ENCODE data around the gene DDX27. TPM values are rescaled to one million over a fixed set of nuclear protein-coding genes. Genes with fewer than 3 reads are reported as not detected.
"Not testable (repeated sequence)": the region's sequence is repeated elsewhere in the genome, so short reads cannot be mapped to it uniquely, and the experiment has no call there.

Gene DDX27
- total RNA-seq, 1 donor from 2014 or later: 27.8 TPM

DNA sequence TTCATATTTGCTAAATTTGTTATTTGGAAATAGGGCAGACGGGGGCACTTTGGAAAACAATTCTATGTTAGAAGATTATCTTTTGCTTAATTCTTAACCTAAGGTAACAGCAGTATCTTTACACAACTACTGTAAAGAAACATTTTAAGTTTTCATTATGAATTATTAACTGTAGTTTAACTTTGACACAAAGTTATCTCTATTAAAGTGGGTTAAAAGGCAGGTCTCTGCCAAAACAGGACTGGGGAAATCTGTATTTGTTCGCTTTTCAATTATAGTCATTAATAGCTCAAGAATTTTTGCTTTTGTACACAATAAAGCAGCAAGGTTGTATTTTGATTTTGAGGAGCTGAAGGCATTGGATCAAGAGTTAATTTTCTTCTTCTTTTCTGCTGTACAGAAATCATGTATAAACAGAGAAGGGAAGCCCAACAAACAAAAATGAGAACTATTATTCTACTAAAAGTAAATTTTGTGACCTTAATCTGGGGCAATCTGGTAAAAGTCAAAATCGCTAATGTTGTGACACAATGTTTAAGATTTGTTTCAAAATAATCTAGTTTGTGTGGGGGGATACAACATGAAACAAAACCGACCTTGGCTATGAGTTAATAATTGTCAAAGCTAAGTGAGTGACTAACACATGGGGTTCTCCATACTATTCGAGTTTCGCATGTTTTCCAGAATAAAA is 34.0 kb upstream of the DDX27 start:
- intact Hi-C loops (cut with DNase I): no loop called here
- no peak for ATAC-seq

DNA sequence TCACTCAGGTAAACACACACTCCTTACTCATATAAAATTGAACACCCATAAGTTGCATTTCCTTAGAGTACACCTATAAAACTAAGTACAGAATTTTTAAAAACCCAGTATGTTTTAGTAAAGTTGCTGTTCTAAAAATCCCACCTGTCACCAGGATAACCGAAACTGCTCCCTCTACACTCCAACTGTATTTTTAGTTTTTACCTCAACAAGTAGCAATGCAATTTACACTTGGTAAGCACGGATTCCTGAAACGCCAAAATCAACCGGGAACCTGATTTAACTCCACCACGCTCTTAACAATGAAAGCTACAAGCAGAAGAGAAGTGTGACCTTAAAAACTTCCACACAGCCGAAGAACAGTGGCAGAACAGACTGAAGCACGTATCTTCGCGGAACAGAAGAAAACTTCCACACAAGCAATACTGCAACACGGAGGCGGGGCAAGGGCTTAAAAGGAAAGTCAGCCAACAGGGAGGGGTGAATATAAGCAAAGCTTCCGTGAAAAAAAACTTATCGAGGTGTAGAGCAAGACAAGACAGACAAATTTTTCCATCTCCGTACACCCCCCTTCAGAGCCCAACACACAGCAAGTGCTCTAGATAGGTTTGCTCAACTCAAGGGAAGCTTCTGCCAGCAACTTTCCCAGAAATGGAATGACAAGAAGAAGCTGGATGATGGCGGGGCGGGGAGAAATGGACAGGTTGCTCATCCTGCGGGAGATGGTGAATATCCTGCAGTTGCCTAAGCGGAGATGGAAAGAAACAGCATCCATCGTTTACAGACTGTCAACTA is 32.5 kb upstream of the DDX27 start:
- intact Hi-C loops (cut with DNase I): no loop called here

More for the DNA sequence above, 34.0 kb upstream of the DDX27 start:
- TF ChIP-seq, protein P1, sequence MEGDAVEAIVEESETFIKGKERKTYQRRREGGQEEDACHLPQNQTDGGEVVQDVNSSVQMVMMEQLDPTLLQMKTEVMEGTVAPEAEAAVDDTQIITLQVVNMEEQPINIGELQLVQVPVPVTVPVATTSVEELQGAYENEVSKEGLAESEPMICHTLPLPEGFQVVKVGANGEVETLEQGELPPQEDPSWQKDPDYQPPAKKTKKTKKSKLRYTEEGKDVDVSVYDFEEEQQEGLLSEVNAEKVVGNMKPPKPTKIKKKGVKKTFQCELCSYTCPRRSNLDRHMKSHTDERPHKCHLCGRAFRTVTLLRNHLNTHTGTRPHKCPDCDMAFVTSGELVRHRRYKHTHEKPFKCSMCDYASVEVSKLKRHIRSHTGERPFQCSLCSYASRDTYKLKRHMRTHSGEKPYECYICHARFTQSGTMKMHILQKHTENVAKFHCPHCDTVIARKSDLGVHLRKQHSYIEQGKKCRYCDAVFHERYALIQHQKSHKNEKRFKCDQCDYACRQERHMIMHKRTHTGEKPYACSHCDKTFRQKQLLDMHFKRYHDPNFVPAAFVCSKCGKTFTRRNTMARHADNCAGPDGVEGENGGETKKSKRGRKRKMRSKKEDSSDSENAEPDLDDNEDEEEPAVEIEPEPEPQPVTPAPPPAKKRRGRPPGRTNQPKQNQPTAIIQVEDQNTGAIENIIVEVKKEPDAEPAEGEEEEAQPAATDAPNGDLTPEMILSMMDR (IDR thresholded peaks at IDR 0.05): no peak
- peaks cover 6% of the 10 kb centered on the region for H3K36me3 ChIP-seq
- H3K27ac ChIP-seq: no peak overlapping the region
- no peak for DNase-seq
- no peaks in the 10 kb centered on the region for H3K27me3 ChIP-seq (ENCODE audit: low read depth)
- H3K4me1 ChIP-seq: peaks cover 53% of the 10 kb centered on the region
- no peak overlapping the region for H3K4me3 ChIP-seq
- no peaks in the 10 kb centered on the region for H3K9me3 ChIP-seq

DNA sequence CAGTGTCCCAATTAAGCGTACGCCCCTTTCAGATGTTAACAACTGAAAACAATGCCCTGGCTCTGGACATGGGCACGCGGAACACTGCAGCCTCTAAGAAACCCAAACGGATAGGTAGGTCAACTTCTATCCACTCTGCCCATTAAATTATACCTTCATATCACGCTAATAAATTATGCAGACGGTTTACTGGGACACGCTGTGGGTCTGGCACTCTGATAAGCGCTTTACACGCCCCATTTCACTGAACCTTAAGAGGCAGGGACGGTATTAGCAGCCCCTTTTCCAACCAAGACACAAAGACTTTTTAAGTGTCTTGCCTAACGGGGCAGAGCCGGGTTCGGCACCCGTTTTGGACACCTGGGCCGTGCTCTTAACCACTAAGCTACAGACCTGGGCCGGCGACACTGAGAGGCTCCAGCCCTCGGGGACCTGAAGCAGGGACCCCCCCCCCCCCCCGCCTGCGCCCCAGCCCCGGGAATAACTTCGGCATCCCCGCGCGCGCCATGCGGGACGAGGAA is 31.8 kb upstream of the DDX27 start:
- TF ChIP-seq, protein P1 (IDR thresholded peaks at IDR 0.05): no peak
- H3K27me3 ChIP-seq (ENCODE audit: low read depth): no peaks in the 10 kb centered on the region
- peak overlapping the region; percentile 78 for H3K4me3 ChIP-seq
- no peaks in the 10 kb centered on the region for H3K9me3 ChIP-seq
- H3K27ac ChIP-seq: peak overlapping the region; percentile 86
- peaks cover 31% of the 10 kb centered on the region for H3K4me1 ChIP-seq
- peaks cover 6% of the 10 kb centered on the region for H3K36me3 ChIP-seq
- DNase-seq (no peak), ATAC-seq (peak in 1 of 2 donors; percentile 7)
- intact Hi-C loops (cut with DNase I): no loop called here

More for the DNA sequence above, 32.5 kb upstream of the DDX27 start:
- ATAC-seq (peak; percentile 16 to 47), DNase-seq (peak; percentile 64)
- TF ChIP-seq, protein P1 (IDR thresholded peaks at IDR 0.05): no peak
- Histone ChIP-seq H3K27ac (peak overlapping the region; percentile 86), H3K36me3 (peaks cover 6% of the 10 kb centered on the region), H3K9me3 (no peaks in the 10 kb centered on the region), H3K4me1 (peaks cover 38% of the 10 kb centered on the region), H3K27me3 (ENCODE audit: low read depth) (no peaks in the 10 kb centered on the region), H3K4me3 (peak overlapping the region; percentile 78)

DNA sequence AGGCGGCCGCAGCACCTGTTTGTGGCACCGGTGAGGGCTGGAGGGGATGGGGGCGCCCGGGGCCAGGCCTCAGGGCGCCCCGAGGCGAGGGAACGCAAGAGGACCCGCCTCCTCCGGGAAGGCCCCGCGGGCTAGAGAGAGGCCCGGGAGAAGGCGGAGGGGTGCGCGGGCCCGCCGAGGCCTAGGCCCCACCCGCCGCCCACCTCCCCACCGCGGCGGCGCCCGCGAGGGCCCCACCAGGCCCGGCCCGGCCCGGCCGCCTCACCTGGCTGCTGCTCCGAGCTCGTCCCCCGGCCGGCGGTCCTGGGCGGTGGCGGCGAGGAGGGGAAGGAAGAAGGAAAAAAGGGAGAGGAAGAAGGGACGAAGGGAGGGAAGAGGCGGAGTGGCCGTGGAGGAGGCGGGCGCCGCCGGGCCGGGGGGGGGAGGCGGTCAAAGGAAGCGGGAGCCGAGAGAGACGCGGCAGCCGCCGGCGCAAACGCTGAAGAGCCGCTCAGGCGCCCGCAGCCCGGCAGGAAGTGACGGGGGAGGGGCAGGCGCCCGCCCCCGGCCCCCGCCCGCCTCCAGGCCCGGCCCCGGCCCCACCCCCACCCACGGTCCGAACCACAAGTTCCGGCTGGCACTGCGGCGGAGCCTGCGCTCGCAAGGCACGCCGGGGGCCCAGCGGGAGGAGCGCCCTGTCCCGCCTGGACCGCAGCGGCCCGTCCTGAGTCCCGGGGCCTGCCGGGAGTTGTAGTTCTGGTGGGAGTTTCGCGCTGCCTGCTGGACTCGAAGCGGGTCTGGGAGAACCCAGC is 31.2 kb upstream of the DDX27 start, which contains the start of gene STAU1:
TSS of gene STAU1 (minus strand) at position 484 of the 791 bp plus-strand sequence. CDS start 22,133 bp downstream, outside the sequence.
- intact Hi-C loops (cut with DNase I): no loop called here
- H3K27me3 ChIP-seq (ENCODE audit: low read depth): no peaks in the 10 kb centered on the region
- DNase-seq (peak; percentile 98), ATAC-seq (peak; percentile 98 to 100)
- TF ChIP-seq, protein P1 (IDR thresholded peaks at IDR 0.05): no peak
- H3K9me3 ChIP-seq: no peaks in the 10 kb centered on the region
- peak within 1 kb of the TSS; percentile 78 for H3K4me3 ChIP-seq
- peak within 1 kb of the TSS; percentile 86 for H3K27ac ChIP-seq
- H3K4me1 ChIP-seq: peaks cover 29% of the 10 kb centered on the region
- peaks cover 6% of the 10 kb centered on the region for H3K36me3 ChIP-seq

DNA sequence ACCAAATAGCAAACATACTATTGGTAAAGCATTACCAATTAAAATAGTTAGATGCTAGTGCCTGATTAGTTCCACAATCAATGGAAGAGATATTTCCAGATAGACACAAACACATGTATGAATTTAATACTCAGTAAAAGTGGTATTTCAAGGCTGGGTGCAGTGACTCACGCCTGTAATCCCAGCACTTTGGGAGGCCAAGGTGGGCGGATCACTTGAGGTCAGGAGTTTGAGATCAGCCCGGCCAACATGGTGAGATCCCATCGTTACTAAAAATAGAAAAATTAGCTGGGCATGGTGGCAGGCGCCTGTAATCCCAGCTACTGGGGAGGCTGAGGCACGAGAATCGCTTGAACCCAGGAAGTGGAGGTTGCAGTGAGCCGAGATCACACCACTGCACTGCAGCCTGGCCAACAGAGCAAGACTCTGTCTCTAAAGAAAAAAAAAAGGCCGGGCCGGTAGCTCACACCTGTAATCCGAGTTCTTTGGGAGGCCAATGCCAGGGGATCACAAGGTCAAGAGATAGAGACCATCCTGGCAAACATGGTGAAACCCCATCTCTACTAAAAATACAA is 26.2 kb upstream of the DDX27 start:
- H3K4me1 ChIP-seq; H3K27me3 ChIP-seq (ENCODE audit: low read depth); DNase-seq; H3K9me3 ChIP-seq; intact Hi-C loops (cut with DNase I); ATAC-seq; H3K4me3 ChIP-seq; H3K27ac ChIP-seq; H3K36me3 ChIP-seq: not testable (repeated sequence)

Measured in lower lobe of right lung (tissue), 2 donors.